ENCODE results near the gene PADI1.

DNA sequence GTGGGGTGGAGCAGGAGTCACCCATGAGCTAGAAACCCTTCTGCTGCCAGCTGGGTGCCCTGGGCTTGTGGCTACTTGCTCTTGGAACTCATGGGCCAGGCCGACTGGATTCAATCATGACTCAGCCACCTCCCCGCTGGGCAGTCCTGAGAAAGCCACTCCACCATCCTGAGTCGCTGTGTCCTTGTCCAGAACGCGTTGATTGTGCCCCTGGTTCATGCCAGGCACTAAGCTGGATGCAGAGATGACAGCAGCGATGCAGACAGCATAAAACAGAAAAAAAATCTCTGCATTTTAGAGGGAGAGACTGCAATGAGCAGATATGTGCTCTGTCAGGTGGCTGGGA, 10.6 kb downstream of the PADI1 start:
- no peak for TF ChIP-seq POLR2A (IDR thresholded peaks at IDR 0.05)
- TF ChIP-seq, protein P1, sequence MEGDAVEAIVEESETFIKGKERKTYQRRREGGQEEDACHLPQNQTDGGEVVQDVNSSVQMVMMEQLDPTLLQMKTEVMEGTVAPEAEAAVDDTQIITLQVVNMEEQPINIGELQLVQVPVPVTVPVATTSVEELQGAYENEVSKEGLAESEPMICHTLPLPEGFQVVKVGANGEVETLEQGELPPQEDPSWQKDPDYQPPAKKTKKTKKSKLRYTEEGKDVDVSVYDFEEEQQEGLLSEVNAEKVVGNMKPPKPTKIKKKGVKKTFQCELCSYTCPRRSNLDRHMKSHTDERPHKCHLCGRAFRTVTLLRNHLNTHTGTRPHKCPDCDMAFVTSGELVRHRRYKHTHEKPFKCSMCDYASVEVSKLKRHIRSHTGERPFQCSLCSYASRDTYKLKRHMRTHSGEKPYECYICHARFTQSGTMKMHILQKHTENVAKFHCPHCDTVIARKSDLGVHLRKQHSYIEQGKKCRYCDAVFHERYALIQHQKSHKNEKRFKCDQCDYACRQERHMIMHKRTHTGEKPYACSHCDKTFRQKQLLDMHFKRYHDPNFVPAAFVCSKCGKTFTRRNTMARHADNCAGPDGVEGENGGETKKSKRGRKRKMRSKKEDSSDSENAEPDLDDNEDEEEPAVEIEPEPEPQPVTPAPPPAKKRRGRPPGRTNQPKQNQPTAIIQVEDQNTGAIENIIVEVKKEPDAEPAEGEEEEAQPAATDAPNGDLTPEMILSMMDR (IDR thresholded peaks at IDR 0.05) = no peak
